OCI-LY1 (cell line): ENCODE measurements around the gene P3H2.

Source experiments
- H2AFZ ChIP-seq: fragments of 200-600 bp; sonication (generic), shearing (Covaris generic); 2 replicates; pipeline ENCODE4 v1.6.0; 2014; ENCODE audit warnings: antibody characterized with exemption, mild to moderate bottlenecking, low read length
- H3F3A ChIP-seq: fragments of 200-600 bp; sonication (generic), shearing (Covaris generic); 2 replicates; pipeline ENCODE4 v1.6.0; 2014; ENCODE audit warnings: mild to moderate bottlenecking, antibody characterized with exemption, low read length, moderate library complexity; ENCODE audit not compliant: insufficient read depth
- H3K27ac ChIP-seq: fragments of 200-600 bp; sonication (generic); 2 replicates; pipeline ENCODE4 v1.5.1; 2014; ENCODE audit warnings: low read length, mixed run types, mild to moderate bottlenecking, low read depth; ENCODE audit not compliant: poor library complexity, severe bottlenecking
- H3K27me3 ChIP-seq: fragments of 200-600 bp; sonication (generic); 2 replicates; pipeline ENCODE4 v1.6.0; 2014; ENCODE audit warnings: antibody characterized with exemption, mild to moderate bottlenecking, low read length, moderate library complexity; ENCODE audit not compliant: insufficient read depth
- H3K36me3 ChIP-seq: fragments of 200-600 bp; sonication (generic); 2 replicates; pipeline ENCODE4 v1.6.1; 2014; ENCODE audit warnings: mild to moderate bottlenecking, antibody characterized with exemption, low read length, moderate library complexity, mixed read lengths; ENCODE audit not compliant: insufficient read depth
- H3K4me1 ChIP-seq: fragments of 200-600 bp; sonication (generic); 2 replicates; pipeline ENCODE4 v1.5.1; 2014; ENCODE audit warnings: mild to moderate bottlenecking, low read length, moderate library complexity; ENCODE audit not compliant: insufficient read depth, severe bottlenecking
- H3K4me2 ChIP-seq: fragments of 200-600 bp; sonication (generic), shearing (Covaris generic); 2 replicates; pipeline ENCODE4 v1.6.1; 2014; ENCODE audit warnings: low read length
- H3K4me3 ChIP-seq: fragments of 200-600 bp; sonication (generic); 2 replicates; pipeline ENCODE4 v1.5.1; 2014; ENCODE audit warnings: low read length, low read depth, mild to moderate bottlenecking, mixed read lengths; ENCODE audit not compliant: poor library complexity, severe bottlenecking
- H3K79me2 ChIP-seq: fragments of 200-600 bp; shearing (Covaris generic); 2 replicates; pipeline ENCODE4 v1.6.1; 2016; ENCODE audit warnings: mixed run types, low read length, mixed read lengths; ENCODE audit not compliant: insufficient read depth
- H3K9ac ChIP-seq: fragments of 200-600 bp; sonication (generic), shearing (Covaris generic); 2 replicates; pipeline ENCODE4 v1.6.1; 2014; ENCODE audit warnings: mild to moderate bottlenecking, low read length, mixed read lengths
- H3K9me2 ChIP-seq: fragments of 200-600 bp; sonication (generic), shearing (Covaris generic); 2 replicates; pipeline ENCODE4 v1.6.1; 2014; ENCODE audit warnings: low read depth, mild to moderate bottlenecking, low read length, mixed read lengths
- H3K9me3 ChIP-seq: fragments of 200-600 bp; shearing (Covaris generic); 2 replicates; pipeline ENCODE4 v1.6.1; 2014; ENCODE audit warnings: low read length, mixed read lengths
- H4K20me1 ChIP-seq: fragments of 200-600 bp; sonication (generic), shearing (Covaris generic); 2 replicates; pipeline ENCODE4 v1.6.0; 2016; ENCODE audit warnings: mild to moderate bottlenecking, low read length; ENCODE audit not compliant: insufficient read depth
- CTCF ChIP-seq: fragments of 200-600 bp; sonication (generic), shearing (Covaris generic); IDR thresholded peaks from 2 replicates; pipeline ENCODE4 v1.5.1; 2017; ENCODE audit warnings: mild to moderate bottlenecking, antibody characterized with exemption, low read length, moderate library complexity, mixed read lengths
- EZH2 ChIP-seq: fragments of 200-600 bp; sonication (generic), shearing (Covaris generic); IDR thresholded peaks from 2 replicates; pipeline ENCODE4 v1.8.0; 2017; ENCODE audit warnings: borderline replicate concordance, mixed run types, mild to moderate bottlenecking, antibody characterized with exemption, low read length, moderate library complexity, mixed read lengths

P3H2 gene

DNA sequence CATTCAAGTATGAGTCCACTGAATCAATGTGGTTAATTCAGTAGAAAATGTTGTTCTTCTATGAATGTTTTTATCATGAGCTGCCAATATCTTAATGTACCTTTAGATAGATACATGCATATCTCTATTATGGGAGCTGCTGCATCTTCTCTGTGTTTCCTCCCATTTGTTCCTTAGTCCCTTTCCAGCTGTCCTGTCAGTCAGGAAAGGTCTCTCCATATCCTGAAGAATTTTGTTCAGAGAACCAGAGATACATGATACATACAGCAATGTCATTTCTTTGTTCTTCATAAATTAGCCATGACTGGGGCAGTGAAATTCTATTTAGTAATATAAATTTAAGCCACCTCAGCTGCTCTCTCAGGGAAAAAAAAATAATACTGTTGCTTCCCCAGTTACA is 103.7 kb downstream of the P3H2 start:
- H3K79me2 ChIP-seq: no peaks in the 10 kb centered on the region
- no peak overlapping the region for H2AFZ ChIP-seq
- no peaks in the 10 kb centered on the region for H3K9me2 ChIP-seq
- H3F3A ChIP-seq: no peaks in the 10 kb centered on the region
- no peaks in the 10 kb centered on the region for H3K9me3 ChIP-seq
- no peak overlapping the region for H3K27ac ChIP-seq
- H3K9ac ChIP-seq: no peak overlapping the region
- TF ChIP-seq EZH2 (no peak), CTCF (no peak)
- H3K4me2 ChIP-seq: no peak overlapping the region
- no peak overlapping the region for H3K4me3 ChIP-seq
- no peaks in the 10 kb centered on the region for H4K20me1 ChIP-seq
- no peaks in the 10 kb centered on the region for H3K36me3 ChIP-seq
- no peaks in the 10 kb centered on the region for H3K4me1 ChIP-seq
- H3K27me3 ChIP-seq: no peaks in the 10 kb centered on the region

DNA sequence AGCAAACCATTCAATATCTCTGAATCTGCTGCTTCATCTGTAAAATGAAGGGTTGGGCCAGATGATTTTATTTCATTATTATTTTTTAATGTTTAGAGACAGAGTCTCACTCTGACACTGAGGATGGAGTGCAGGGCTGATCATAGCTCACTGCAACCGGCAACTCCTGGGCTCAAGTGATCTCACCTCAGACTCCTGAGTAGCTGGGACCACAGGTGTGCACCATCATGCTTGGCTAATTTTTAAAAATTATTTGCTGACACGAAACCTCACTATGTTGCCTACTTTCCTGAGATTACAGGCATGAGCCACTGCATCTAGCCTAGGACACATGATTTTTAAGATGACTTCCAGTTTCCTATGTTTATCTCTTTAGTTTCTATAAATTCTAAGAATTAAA is 105.8 kb downstream of the P3H2 start:
- Histone ChIP-seq H3K4me1 (no peaks in the 10 kb centered on the region), H3K9me3 (no peaks in the 10 kb centered on the region), H3K4me3 (no peak overlapping the region), H3K79me2 (no peaks in the 10 kb centered on the region), H2AFZ (no peak overlapping the region), H3K9me2 (no peaks in the 10 kb centered on the region), H3K4me2 (no peak overlapping the region), H3K36me3 (no peaks in the 10 kb centered on the region), H3K9ac (no peak overlapping the region), H3F3A (no peaks in the 10 kb centered on the region), H4K20me1 (no peaks in the 10 kb centered on the region), H3K27ac (no peak overlapping the region), H3K27me3 (no peaks in the 10 kb centered on the region)
- TF ChIP-seq EZH2: no peak
- no peak for TF ChIP-seq CTCF

- H3K36me3 ChIP-seq: no peaks in the 10 kb centered on the region
- no peaks in the 10 kb centered on the region for H3K27me3 ChIP-seq
- no peaks in the 10 kb centered on the region for H3F3A ChIP-seq
- no peak overlapping the region for H2AFZ ChIP-seq
- TF ChIP-seq EZH2 (no peak), CTCF (no peak)
- H3K9me2 ChIP-seq: no peaks in the 10 kb centered on the region
- no peak overlapping the region for H3K4me3 ChIP-seq
- H3K4me1 ChIP-seq: no peaks in the 10 kb centered on the region
- no peaks in the 10 kb centered on the region for H4K20me1 ChIP-seq
- H3K9me3 ChIP-seq: no peaks in the 10 kb centered on the region
- no peak overlapping the region for H3K27ac ChIP-seq
- no peak overlapping the region for H3K9ac ChIP-seq
- H3K4me2 ChIP-seq: no peak overlapping the region
- no peaks in the 10 kb centered on the region for H3K79me2 ChIP-seq
Measured at GRCh38 chr3:190013943-190014924, 106.5 kb downstream of the P3H2 start.
